AG04449 (cell line): ENCODE results near the gene SDHA.

Source experiments
- CTCF ChIA-PET: fragments of 350-600 bp; formaldehyde crosslinking; extraction: SDS; loops from one replicate; lab custom pipeline; 2021; ENCODE audit warnings: antibody characterized with exemption; lab: Yijun Ruan, JAX
- POLR2A ChIA-PET: fragments of 400-600, 350-600 bp; formaldehyde crosslinking; extraction: SDS; loops from one replicate; lab custom pipeline; 2020; ENCODE audit warnings: antibody characterized with exemption, inconsistent platforms; lab: Yijun Ruan, JAX
- DNase-seq: peaks from one replicate; pipeline ENCODE4 v3.0.0-alpha.2; 2010; ENCODE audit warnings: low read depth, low spot score
- H3K4me3 ChIP-seq: 2 replicates; pipeline ENCODE4 v1.5.1; 2011; ENCODE audit warnings: low read depth, mild to moderate bottlenecking, control low read depth, low read length
- CTCF ChIP-seq: IDR thresholded peaks from one replicate; pipeline ENCODE4 v1.5.1; 2011; ENCODE audit warnings: mild to moderate bottlenecking, moderate library complexity, low read length, control low read depth, inconsistent platforms; ENCODE audit not compliant: insufficient read depth; ENCODE audit errors: missing control alignments

The SDHA gene

GRCh38 chr5:172421-172820, 45.7 kb upstream of the SDHA start:
- ChIA-PET CTCF (interaction anchor here (3.3 kb wide), 1 partner anchor 16 kb away, joined by 16 read pairs; no protein-coding TSS in a partner anchor), POLR2A (no interaction called here)
- no peak overlapping the region for H3K4me3 ChIP-seq
- no peak for DNase-seq
- TF ChIP-seq CTCF, result no peak

GRCh38 chr5:172841-173251, 45.3 kb upstream of the SDHA start:
- ChIA-PET POLR2A (no interaction called here), CTCF (interaction anchor here (3.3 kb wide), 1 partner anchor 15 kb away, joined by 16 read pairs; no protein-coding TSS in a partner anchor)
- H3K4me3 ChIP-seq, result no peak overlapping the region
- no peak for DNase-seq
- no peak for TF ChIP-seq CTCF

GRCh38 chr5:173392-174290, 44.5 kb upstream of the SDHA start:
- no peak overlapping the region for H3K4me3 ChIP-seq
- TF ChIP-seq CTCF, result no peak
- ChIA-PET POLR2A (no interaction called here), CTCF (interaction anchor here (3.3 kb wide), 1 partner anchor 15 kb away, joined by 16 read pairs; no protein-coding TSS in a partner anchor)
- DNase-seq, result no peak

- no peak overlapping the region for H3K4me3 ChIP-seq
- TF ChIP-seq CTCF, result no peak
- POLR2A ChIA-PET, result no interaction called here
- no peak for DNase-seq
- CTCF ChIA-PET, result no interaction called here
These were observed 43.9 kb upstream of the SDHA start for GRCh38 chr5:174291-174600.

GRCh38 chr5:174876-175465, 43.1 kb upstream of the SDHA start:
- TF ChIP-seq CTCF, result no peak
- ChIA-PET POLR2A (no interaction called here), CTCF (interaction anchor here (0.8 kb wide), 1 partner anchor 14 kb away, joined by 3 read pairs; no protein-coding TSS in a partner anchor)
- no peak overlapping the region for H3K4me3 ChIP-seq
- no peak for DNase-seq

- no peak for DNase-seq
- no peak overlapping the region for H3K4me3 ChIP-seq
- ChIA-PET POLR2A (no interaction called here), CTCF (interaction anchor here (1.1 kb wide), 1 partner anchor 12 kb away, joined by 3 read pairs; no protein-coding TSS in a partner anchor)
- TF ChIP-seq CTCF, result no peak
These were observed 41.8 kb upstream of the SDHA start for GRCh38 chr5:176296-176823.
